ENCODE results near the gene MRPL2.

DNA sequence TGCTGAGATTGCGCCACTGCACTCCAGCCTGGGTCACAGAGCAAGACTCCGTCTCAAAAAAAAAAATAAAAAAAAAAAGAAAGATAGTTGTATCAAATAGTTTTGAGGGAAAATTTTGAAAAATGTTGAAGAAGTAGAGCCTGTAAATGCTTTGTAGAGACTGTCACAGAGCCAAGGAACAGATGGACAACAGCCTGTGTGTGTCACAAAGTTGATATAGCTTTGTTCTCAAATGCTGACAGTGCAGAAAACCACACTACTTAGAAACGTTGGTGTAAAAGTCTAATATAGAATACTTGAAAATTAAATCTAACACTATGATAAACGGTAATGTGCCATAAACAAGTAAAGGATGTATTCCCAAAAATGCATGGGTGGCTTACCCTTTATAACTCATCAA, 42.3 kb upstream of the MRPL2 start:
- TF ChIP-seq, protein P1, sequence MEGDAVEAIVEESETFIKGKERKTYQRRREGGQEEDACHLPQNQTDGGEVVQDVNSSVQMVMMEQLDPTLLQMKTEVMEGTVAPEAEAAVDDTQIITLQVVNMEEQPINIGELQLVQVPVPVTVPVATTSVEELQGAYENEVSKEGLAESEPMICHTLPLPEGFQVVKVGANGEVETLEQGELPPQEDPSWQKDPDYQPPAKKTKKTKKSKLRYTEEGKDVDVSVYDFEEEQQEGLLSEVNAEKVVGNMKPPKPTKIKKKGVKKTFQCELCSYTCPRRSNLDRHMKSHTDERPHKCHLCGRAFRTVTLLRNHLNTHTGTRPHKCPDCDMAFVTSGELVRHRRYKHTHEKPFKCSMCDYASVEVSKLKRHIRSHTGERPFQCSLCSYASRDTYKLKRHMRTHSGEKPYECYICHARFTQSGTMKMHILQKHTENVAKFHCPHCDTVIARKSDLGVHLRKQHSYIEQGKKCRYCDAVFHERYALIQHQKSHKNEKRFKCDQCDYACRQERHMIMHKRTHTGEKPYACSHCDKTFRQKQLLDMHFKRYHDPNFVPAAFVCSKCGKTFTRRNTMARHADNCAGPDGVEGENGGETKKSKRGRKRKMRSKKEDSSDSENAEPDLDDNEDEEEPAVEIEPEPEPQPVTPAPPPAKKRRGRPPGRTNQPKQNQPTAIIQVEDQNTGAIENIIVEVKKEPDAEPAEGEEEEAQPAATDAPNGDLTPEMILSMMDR (IDR thresholded peaks at IDR 0.05) = no peak
- no peak for TF ChIP-seq POLR2A (IDR thresholded peaks at IDR 0.05)
